HPDE6-E6E7 (cell line): ENCODE results near the gene VWA8.
"Not testable (repeated sequence)": the region's sequence is repeated elsewhere in the genome, so short reads cannot be mapped to it uniquely, and the experiment has no call there.

Experiments used
- DNase-seq: peaks from one replicate; pipeline ENCODE4 v3.0.0; 2011; ENCODE audit warnings: missing footprints; ENCODE audit errors: extremely low spot score

VWA8 gene

GRCh38 chr13:41745496-41745895 lies 215.4 kb downstream of the VWA8 start:
- not testable (repeated sequence) for DNase-seq

GRCh38 chr13:41742917-41743552 lies 217.9 kb downstream of the VWA8 start:
- DNase-seq = no peak

- no peak for DNase-seq
Measured at GRCh38 chr13:41740479-41740878, 220.4 kb downstream of the VWA8 start.

GRCh38 chr13:41722684-41723535 lies 238.0 kb downstream of the VWA8 start:
- no peak for DNase-seq

- DNase-seq = peak; percentile 2
Measured at GRCh38 chr13:41720839-41721561, 239.9 kb downstream of the VWA8 start.

- no peak for DNase-seq
Measured at GRCh38 chr13:41716236-41716635, 244.7 kb downstream of the VWA8 start.

- DNase-seq = no peak
Measured at GRCh38 chr13:41713405-41713804, 247.5 kb downstream of the VWA8 start.

- no peak for DNase-seq
Measured at GRCh38 chr13:41710771-41711170, 250.1 kb downstream of the VWA8 start.

GRCh38 chr13:41709511-41709910 lies 251.4 kb downstream of the VWA8 start:
- no peak for DNase-seq

GRCh38 chr13:41708713-41709112 lies 252.2 kb downstream of the VWA8 start:
- no peak for DNase-seq

GRCh38 chr13:41707194-41707821 lies 253.6 kb downstream of the VWA8 start:
- DNase-seq = no peak

- DNase-seq = no peak
Measured at GRCh38 chr13:41706152-41706551, 254.8 kb downstream of the VWA8 start.

- DNase-seq = no peak
Measured at GRCh38 chr13:41702540-41702939, 258.4 kb downstream of the VWA8 start.

- DNase-seq = no peak
Measured at GRCh38 chr13:41701676-41702075, 259.2 kb downstream of the VWA8 start.

GRCh38 chr13:41700790-41701310 lies 260.1 kb downstream of the VWA8 start:
- DNase-seq = no peak

GRCh38 chr13:41699759-41700158 lies 261.1 kb downstream of the VWA8 start:
- DNase-seq = no peak

- DNase-seq = no peak
Measured at GRCh38 chr13:41697578-41697977, 263.3 kb downstream of the VWA8 start.

GRCh38 chr13:41696163-41697003 lies 264.5 kb downstream of the VWA8 start:
- DNase-seq = peak; percentile 19

GRCh38 chr13:41694545-41695301 lies 266.2 kb downstream of the VWA8 start:
- DNase-seq = peak; percentile 12

GRCh38 chr13:41693434-41693833 lies 267.5 kb downstream of the VWA8 start:
- DNase-seq = no peak
